SIG-M5 (cell line): ENCODE data around the gene TMEM116.
"Not testable (repeated sequence)": the region's sequence is repeated elsewhere in the genome, so short reads cannot be mapped to it uniquely, and the experiment has no call there.

ENCODE experiments used
- DNase-seq: peaks from one replicate; lab custom pipeline; 2025; lab: John Stamatoyannopoulos, UW

Gene TMEM116

DNA sequence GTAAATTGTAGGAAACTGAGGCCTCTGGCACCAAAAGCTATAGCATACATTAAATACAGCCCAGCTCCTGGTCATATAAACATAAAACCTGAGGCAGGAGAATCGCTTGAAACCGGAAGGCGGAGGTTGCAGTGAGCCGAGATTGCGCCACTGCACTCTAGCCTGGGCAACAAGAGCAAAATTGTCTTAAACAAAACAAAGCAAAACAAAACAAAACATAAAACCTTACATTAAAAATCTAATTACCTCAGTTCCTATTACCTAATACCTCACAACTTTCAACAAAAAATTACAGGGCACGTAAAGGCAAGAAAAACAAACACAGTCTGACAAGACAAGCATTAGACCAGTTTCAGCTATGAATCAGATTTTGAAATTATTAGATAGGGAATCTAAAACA lies 36.7 kb downstream of the TMEM116 start:
- DNase-seq = no peak

DNA sequence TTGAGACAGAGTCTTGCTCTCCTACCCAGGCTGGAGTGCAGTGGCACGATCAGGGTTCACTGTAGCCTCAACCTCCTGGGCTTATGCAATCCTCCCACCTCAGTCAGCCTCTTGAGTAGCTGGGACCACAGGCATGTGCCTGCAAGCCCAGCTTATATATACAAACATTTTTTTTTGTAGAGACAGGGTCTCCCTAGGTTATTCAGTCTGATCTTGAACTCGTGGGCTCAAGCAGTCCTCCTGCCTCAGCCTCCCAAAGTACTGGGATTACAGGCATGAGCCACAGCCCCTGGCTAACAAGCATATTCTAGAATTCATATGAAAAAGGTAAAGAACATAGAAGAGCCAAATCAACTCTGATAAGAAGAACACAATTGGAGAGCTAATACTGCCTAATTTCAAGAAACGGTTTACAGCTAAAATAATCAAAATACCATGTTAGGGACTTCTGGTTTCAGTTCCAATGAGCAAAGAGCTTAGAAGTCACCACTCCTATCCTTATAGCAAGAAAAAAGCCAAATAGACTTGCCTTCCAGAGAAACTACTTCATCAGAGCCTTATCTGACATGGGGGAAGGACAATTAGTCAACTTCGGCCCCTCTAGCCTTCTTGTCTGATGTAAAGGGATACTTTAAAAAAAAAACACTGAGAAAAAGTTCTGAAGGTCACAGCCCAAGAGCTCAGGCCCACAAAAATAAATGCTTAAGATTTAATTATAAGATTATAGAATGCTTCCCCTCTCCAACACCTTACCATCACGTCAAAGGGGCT lies 37.6 kb downstream of the TMEM116 start:
- DNase-seq = no peak

GRCh38 chr12:111971800-111972199 lies 41.2 kb downstream of the TMEM116 start:
- DNase-seq = no peak

- no peak for DNase-seq
Measured at GRCh38 chr12:111964935-111965334, 48.0 kb downstream of the TMEM116 start.

GRCh38 chr12:111959518-111959917 lies 53.4 kb downstream of the TMEM116 start:
- not testable (repeated sequence) for DNase-seq

DNA sequence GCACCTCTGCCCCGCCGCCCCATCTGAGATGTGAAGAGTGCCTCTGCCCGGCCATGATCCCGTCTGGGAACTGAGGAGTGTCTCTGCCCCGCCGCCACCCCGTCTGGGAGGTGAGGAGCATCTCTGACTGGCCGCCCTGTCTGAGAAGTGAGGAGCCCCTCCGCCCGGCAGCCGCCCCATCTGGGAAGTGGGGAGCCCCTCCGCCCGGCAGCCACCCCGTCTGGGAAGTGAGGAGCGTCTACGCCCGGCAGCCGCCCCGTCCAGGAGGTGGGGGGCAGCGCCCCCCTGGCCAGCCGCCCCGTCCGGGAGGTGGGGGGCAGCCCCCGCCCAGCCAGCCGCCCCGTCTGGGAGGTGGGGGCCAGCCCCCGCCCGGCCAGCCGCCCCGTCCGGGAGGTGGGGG lies 55.7 kb downstream of the TMEM116 start:
- not testable (repeated sequence) for DNase-seq

DNA sequence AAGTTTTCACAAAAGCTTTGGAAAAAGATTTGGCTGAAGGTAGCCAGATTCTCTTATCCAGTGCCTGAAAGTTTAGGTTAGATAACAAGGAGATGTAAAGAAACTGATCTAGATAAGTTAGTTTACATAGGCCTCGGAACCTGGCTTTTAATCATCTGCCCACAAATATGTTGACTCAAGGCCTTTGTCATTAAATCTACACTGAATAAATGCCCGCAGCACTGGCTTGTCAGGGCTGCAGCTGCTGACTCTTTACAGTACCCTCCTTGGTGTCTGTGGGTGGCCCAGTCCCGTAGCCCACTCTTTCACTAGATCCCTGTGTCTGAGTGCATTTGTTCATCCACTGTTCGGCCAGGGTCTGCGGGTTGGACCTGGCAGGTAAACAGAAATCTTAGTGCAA lies 58.0 kb downstream of the TMEM116 start:
- DNase-seq = no peak

GRCh38 chr12:111953455-111953854 lies 59.5 kb downstream of the TMEM116 start:
- no peak for DNase-seq

DNA sequence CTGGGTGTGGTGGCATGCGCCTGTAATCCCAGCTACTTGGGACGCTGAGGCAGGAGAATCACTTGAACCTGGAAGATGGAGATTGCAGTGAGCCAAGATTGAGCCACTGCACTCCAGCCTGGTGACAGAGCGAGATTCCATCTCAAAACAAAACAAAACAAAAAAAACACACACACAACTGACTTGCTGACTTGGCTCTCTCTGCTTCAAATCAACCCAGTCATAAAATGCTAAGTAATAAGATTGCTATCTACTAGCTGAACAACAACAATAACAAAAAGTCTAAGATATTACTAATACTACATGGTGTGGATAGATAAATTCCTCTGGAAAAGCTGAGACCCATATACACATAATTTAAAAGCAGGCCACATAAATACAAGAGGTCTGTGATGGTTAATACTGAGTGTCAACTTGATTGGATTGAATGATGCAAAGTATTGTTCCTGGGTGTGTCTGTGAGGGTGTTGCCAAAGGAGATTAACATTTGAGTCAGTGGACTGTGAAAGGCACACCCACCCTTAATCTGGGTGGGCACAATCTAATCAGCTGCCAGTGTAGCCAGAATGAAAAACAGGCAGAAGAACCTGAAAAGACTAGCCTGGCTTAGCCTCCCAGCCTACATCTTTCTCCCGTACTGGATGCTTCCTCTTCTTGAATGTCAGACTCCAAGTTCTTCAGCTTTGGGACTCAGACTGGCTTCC lies 60.7 kb downstream of the TMEM116 start:
- DNase-seq = not testable (repeated sequence)

- not testable (repeated sequence) for DNase-seq
Measured at GRCh38 chr12:111950961-111951676, 61.8 kb downstream of the TMEM116 start.

GRCh38 chr12:111943929-111944328 lies 69.0 kb downstream of the TMEM116 start:
- DNase-seq = no peak

- no peak for DNase-seq
Measured at GRCh38 chr12:111942557-111942956, 70.4 kb downstream of the TMEM116 start.

DNA sequence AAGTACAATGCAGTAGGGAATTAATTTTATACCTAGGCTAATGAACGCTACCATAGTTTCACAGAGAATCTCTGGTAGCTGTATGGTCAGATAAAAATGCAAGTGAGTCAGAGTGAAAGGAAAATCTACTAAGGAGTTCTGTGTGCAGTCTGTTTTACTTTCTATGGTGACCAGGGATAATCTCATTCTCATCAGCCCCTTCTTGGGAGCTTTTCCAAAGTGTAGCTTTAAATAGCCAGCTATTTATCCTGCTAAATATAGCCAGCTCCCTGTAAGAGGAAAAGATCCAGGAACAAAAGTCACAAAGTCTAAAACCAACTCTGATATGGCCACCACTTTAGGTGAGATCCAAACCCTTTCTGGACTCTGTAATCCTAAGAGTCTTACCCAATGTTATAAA lies 75.5 kb downstream of the TMEM116 start:
- DNase-seq = no peak

DNA sequence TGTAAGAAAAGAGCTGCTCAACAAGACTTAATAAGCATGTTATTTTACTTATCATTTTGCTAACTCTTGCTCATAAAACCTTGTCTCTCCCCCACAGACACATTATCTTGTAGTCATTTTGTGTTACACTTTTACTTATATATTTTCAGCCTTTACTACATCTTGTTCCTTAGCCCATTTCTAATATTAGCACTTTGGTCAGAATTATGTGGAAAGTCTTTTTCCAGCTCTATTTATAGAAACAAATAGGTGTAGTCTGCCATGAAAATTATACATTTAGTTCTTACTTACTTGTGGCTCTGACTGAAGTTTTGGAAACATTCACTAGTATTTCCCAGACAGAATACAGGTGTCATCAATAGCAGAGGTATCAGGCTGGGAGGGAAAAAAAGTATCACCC lies 76.1 kb downstream of the TMEM116 start:
- no peak for DNase-seq

- DNase-seq = no peak
Measured at GRCh38 chr12:111932241-111932640, 80.7 kb downstream of the TMEM116 start.

- no peak for DNase-seq
Measured at GRCh38 chr12:111927346-111927745, 85.6 kb downstream of the TMEM116 start.

GRCh38 chr12:111926631-111927030 lies 86.3 kb downstream of the TMEM116 start:
- DNase-seq = no peak

DNA sequence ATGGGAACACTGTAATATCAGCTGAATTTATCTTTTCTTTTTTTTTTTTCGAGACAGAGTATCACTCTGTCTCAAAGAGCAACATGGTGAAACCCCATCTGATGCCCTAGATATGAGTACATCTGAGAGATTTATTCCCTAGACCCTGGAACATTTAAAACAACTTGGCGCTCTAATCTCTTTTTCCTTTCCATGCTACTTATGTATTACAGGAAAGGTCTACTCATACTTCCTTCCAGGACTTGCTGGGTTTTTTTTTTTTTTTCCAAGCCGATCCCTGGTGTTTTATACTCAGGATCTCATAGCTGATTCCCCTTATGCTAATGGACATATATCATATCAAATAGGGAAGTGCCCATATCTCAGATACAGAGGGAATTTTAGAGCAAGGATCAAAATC lies 87.8 kb downstream of the TMEM116 start:
- DNase-seq = no peak

DNA sequence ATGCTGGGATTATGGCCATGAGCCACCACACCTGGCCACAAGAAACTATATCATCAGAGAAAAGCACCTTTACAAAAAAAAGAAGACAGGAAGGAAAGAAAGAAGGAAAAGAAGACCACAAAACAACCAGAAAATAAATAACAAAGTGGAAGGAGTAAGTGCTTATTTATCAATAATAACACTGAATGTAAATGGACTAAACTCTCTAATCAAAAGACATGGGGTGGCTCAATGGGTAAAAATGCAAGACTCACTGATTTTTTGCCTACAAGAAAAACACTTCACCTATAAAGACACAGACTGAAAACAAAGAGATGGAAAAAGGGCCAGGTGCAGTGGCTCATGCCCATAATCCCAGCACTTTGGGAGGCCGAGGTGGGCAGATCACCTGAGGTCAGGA lies 105.2 kb downstream of the TMEM116 start:
- DNase-seq = no peak

- no peak for DNase-seq
Measured at GRCh38 chr12:111905502-111905901, 107.5 kb downstream of the TMEM116 start.

- no peak for DNase-seq
Measured at GRCh38 chr12:111904446-111904975, 108.5 kb downstream of the TMEM116 start.

- no peak for DNase-seq
Measured at GRCh38 chr12:111901182-111901581, 111.8 kb downstream of the TMEM116 start.

- no peak for DNase-seq
Measured at GRCh38 chr12:111894556-111894955, 118.4 kb downstream of the TMEM116 start.
